HEK293T (cell line): Measurements from ENCODE around the gene STX10.
"Not testable (repeated sequence)": the region's sequence is repeated elsewhere in the genome, so short reads cannot be mapped to it uniquely, and the experiment has no call there.

Experiments used
- CTCF ChIA-PET: fragments of 350-600 bp; formaldehyde crosslinking; extraction: SDS; loops from one replicate; lab custom pipeline; 2021; ENCODE audit warnings: antibody characterized with exemption, inconsistent platforms; lab: Yijun Ruan, JAX
- POLR2A ChIA-PET: fragments of 350-600 bp; formaldehyde crosslinking; extraction: SDS; loops from one replicate; lab custom pipeline; 2020; ENCODE audit warnings: antibody characterized with exemption, inconsistent platforms; lab: Yijun Ruan, JAX
- DNase-seq: peaks from one replicate; pipeline ENCODE4 v3.0.0; 2012; ENCODE audit warnings: mixed read lengths; ENCODE audit errors: extremely low spot score
- ARNT ChIP-seq: fragments of 450-650 bp; IDR thresholded peaks from 2 replicates; pipeline ENCODE4 v1.6.1; 2017; ENCODE audit warnings: mild to moderate bottlenecking
- BHLHE40 ChIP-seq: fragments of 450-650 bp; IDR thresholded peaks from 2 replicates; pipeline ENCODE4 v1.6.1; 2016; ENCODE audit warnings: mild to moderate bottlenecking, moderate library complexity, borderline replicate concordance
- CTBP1 ChIP-seq: fragments of 450-650 bp; IDR thresholded peaks from 2 replicates; pipeline ENCODE4 v1.6.1; 2016; ENCODE audit warnings: borderline replicate concordance
- ELF4 ChIP-seq: fragments of 450-650 bp; IDR thresholded peaks from 2 replicates; pipeline ENCODE4 v1.6.1; 2017; ENCODE audit warnings: antibody characterized with exemption
- FOXA1 ChIP-seq: fragments of 450-650 bp; IDR thresholded peaks from 2 replicates; pipeline ENCODE4 v1.6.1; 2016; ENCODE audit warnings: mild to moderate bottlenecking
- FOXK2 ChIP-seq: fragments of 450-650 bp; IDR thresholded peaks from 2 replicates; pipeline ENCODE4 v1.6.1; 2016; ENCODE audit warnings: mild to moderate bottlenecking
- FOXM1 ChIP-seq: fragments of 450-650 bp; IDR thresholded peaks from 2 replicates; pipeline ENCODE4 v1.6.1; 2017; ENCODE audit warnings: mild to moderate bottlenecking, borderline replicate concordance
- HDGF ChIP-seq: fragments of 450-650 bp; IDR thresholded peaks from 2 replicates; pipeline ENCODE4 v1.6.1; 2017; ENCODE audit warnings: antibody characterized with exemption, borderline replicate concordance
- L3MBTL2 ChIP-seq: fragments of 450-650 bp; conservative IDR thresholded peaks from 2 replicates; pipeline ENCODE4 v1.6.1; 2016; ENCODE audit warnings: mild to moderate bottlenecking
- LEF1 ChIP-seq: fragments of 450-650 bp; IDR thresholded peaks from 2 replicates; pipeline ENCODE4 v1.6.1; 2017; ENCODE audit warnings: mild to moderate bottlenecking, borderline replicate concordance
- NFRKB ChIP-seq: fragments of 450-650 bp; IDR thresholded peaks from 2 replicates; pipeline ENCODE4 v1.6.1; 2016; ENCODE audit warnings: mild to moderate bottlenecking, moderate library complexity
- PKNOX1 ChIP-seq: fragments of 450-650 bp; IDR thresholded peaks from 2 replicates; pipeline ENCODE4 v1.6.1; 2016
- SP1 ChIP-seq: fragments of 450-650 bp; IDR thresholded peaks from 2 replicates; pipeline ENCODE4 v1.6.1; 2017
- SUZ12 ChIP-seq: fragments of 450-650 bp; IDR thresholded peaks from 2 replicates; pipeline ENCODE4 v1.6.1; 2016; ENCODE audit warnings: mild to moderate bottlenecking
- TARDBP ChIP-seq: fragments of 450-650 bp; IDR thresholded peaks from 2 replicates; pipeline ENCODE4 v1.6.1; 2016
- ZNF384 ChIP-seq: fragments of 450-650 bp; IDR thresholded peaks from 2 replicates; pipeline ENCODE4 v1.6.1; 2016

The STX10 gene

GRCh38 chr19:13171146-13171545 lies 21.0 kb upstream of the STX10 start:
- no peak for DNase-seq
- POLR2A ChIA-PET, result interaction anchor here (0.9 to 1.3 kb wide), 2 partner anchors 8 to 16 kb away, joined by 3 to 4 read pairs; no protein-coding TSS in a partner anchor

GRCh38 chr19:13169769-13170168 lies 19.6 kb upstream of the STX10 start:
- TF ChIP-seq ZNF384 (no peak), FOXA1 (no peak), HDGF (no peak), ARNT (no peak), NFRKB (no peak), PKNOX1 (no peak), FOXM1 (no peak), TARDBP (no peak), LEF1 (no peak), FOXK2 (no peak), L3MBTL2 (no peak), ELF4 (no peak)
- DNase-seq, result peak; percentile 6
- CTCF ChIA-PET, result no interaction called here
- POLR2A ChIA-PET, result interaction anchor here (1.5 to 4.5 kb wide), 2 partner anchors 16 to 17 kb away, joined by 4 to 29 read pairs; no protein-coding TSS in a partner anchor

More at GRCh38 chr19:13171146-13171545, 21.0 kb upstream of the STX10 start:
- TF ChIP-seq ARNT, result no peak
- TF ChIP-seq FOXK2, result no peak
- no peak for TF ChIP-seq ELF4
- no peak for TF ChIP-seq FOXM1
- no peak for TF ChIP-seq HDGF
- no peak for TF ChIP-seq PKNOX1
- no peak for TF ChIP-seq TARDBP
- TF ChIP-seq SUZ12, result no peak
- no peak for TF ChIP-seq ZNF384
- no peak for TF ChIP-seq BHLHE40
- no peak for TF ChIP-seq NFRKB
- TF ChIP-seq L3MBTL2, result no peak
- no peak for TF ChIP-seq SP1
- TF ChIP-seq LEF1, result no peak
- TF ChIP-seq CTBP1, result no peak
- TF ChIP-seq FOXA1, result no peak
- CTCF ChIA-PET, result no interaction called here

- DNase-seq, CTCF ChIA-PET, POLR2A ChIA-PET: not testable (repeated sequence)
Observed at GRCh38 chr19:13166151-13166550, 16.0 kb upstream of the STX10 start.

- no peak for TF ChIP-seq ARNT
- TF ChIP-seq HDGF, result no peak
- no peak for TF ChIP-seq FOXA1
- TF ChIP-seq SP1, result no peak
- TF ChIP-seq L3MBTL2, result no peak
- TF ChIP-seq PKNOX1, result no peak
- TF ChIP-seq ZNF384, result no peak
- TF ChIP-seq BHLHE40, result no peak
- TF ChIP-seq LEF1, result no peak
- no peak for TF ChIP-seq SUZ12
- TF ChIP-seq CTBP1, result no peak
- no peak for TF ChIP-seq FOXM1
- TF ChIP-seq FOXK2, result no peak
- no peak for TF ChIP-seq TARDBP
- no peak for TF ChIP-seq NFRKB
- ChIA-PET CTCF (interaction anchor here (0.6 to 0.7 kb wide), 2 partner anchors 8 to 556 kb away, joined by 3 read pairs; no protein-coding TSS in a partner anchor), POLR2A (interaction anchor here (0.8 to 5.0 kb wide), 3 partner anchors 9 to 13 kb away, joined by 4 to 66 read pairs (median 4); no protein-coding TSS in a partner anchor)
- DNase-seq, result no peak
Observed at GRCh38 chr19:13165162-13165997, 15.2 kb upstream of the STX10 start.

- TF ChIP-seq CTBP1, result no peak
- TF ChIP-seq BHLHE40, result no peak
- peak; percentile 53 for TF ChIP-seq ELF4
- peak; percentile 7 for DNase-seq
- ChIA-PET CTCF (interaction anchor here (0.6 to 0.7 kb wide), 2 partner anchors 9 to 557 kb away, joined by 3 read pairs; no protein-coding TSS in a partner anchor), POLR2A (interaction anchor here (0.8 to 5.0 kb wide), 6 partner anchors 8 to 47 kb away, joined by 3 to 66 read pairs (median 6); partner anchors contain the start of gene NACC1)
Observed at GRCh38 chr19:13164343-13165161, 14.4 kb upstream of the STX10 start.
